ENCODE measurements around the gene TRIM37.

TRIM37 gene

DNA sequence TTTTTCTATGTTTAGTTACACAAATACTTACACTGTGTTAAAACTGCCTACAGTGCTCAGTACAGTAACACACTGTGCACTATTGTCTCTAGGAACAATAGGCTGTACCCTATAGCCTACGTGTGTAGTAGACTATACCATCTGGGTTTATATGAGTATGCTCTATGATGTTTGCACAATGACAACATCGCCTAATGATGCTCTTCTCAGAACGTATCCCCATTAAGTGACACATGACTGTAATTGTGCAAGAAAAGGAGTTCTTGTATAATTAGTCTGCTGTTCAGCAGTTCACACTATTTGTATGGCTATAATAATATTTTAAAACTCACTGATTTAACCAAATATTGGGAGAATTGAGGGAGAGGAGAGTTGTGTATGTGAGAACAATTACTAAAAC lies 173.7 kb downstream of the TRIM37 start:
- TF ChIP-seq, protein P1, sequence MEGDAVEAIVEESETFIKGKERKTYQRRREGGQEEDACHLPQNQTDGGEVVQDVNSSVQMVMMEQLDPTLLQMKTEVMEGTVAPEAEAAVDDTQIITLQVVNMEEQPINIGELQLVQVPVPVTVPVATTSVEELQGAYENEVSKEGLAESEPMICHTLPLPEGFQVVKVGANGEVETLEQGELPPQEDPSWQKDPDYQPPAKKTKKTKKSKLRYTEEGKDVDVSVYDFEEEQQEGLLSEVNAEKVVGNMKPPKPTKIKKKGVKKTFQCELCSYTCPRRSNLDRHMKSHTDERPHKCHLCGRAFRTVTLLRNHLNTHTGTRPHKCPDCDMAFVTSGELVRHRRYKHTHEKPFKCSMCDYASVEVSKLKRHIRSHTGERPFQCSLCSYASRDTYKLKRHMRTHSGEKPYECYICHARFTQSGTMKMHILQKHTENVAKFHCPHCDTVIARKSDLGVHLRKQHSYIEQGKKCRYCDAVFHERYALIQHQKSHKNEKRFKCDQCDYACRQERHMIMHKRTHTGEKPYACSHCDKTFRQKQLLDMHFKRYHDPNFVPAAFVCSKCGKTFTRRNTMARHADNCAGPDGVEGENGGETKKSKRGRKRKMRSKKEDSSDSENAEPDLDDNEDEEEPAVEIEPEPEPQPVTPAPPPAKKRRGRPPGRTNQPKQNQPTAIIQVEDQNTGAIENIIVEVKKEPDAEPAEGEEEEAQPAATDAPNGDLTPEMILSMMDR (IDR thresholded peaks at IDR 0.05; ENCODE audit: low read depth, low read length), result no peak
- no peak for DNase-seq (ENCODE audit: low read depth in 2 of 2)
- H3K4me3 ChIP-seq (replicated peaks in 1 of 2; ENCODE audit: low read depth in 2 of 2, low read length in 2 of 2), result no peak overlapping the region
